ENCODE results near the gene KCND3.

- TF ChIP-seq EZH2phosphoT487 (IDR thresholded peaks at IDR 0.05) = no peak
- no peak for TF ChIP-seq CTCF (IDR thresholded peaks at IDR 0.05)
- no peak for TF ChIP-seq EZH2 (IDR thresholded peaks at IDR 0.05)
Observed at GRCh38 chr1:111952125-111952657, 37.3 kb downstream of the KCND3 start.

Measured in neural progenitor cell (in vitro differentiated cells).